NCI-H128 (cell line): ENCODE data around the gene CELF2.

Experiments
- DNase-seq: peaks from one replicate; lab custom pipeline; 2025; ENCODE audit not compliant: unreplicated experiment; lab: John Stamatoyannopoulos, UW

Gene CELF2

DNA sequence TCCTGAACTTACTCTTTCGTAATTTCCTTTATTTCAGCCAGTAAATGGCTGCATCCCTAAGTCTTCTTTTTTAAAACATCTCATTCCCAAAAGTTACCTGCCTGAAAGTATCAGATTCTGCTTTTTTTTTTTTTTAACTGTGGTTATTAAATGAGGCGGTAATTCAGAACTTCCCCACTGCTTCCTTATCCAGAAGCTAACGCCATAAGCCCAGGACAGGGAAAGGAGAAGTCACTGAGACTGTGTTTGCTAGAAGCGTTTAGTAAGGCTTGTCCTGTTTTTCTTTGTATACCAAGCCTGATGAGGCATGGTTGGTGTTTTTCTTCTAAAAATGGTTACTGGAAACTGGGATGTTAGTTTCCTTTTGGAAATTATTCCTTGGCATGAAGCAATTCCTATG lies 197.8 kb downstream of the CELF2 start:
- DNase-seq, result no peak

DNA sequence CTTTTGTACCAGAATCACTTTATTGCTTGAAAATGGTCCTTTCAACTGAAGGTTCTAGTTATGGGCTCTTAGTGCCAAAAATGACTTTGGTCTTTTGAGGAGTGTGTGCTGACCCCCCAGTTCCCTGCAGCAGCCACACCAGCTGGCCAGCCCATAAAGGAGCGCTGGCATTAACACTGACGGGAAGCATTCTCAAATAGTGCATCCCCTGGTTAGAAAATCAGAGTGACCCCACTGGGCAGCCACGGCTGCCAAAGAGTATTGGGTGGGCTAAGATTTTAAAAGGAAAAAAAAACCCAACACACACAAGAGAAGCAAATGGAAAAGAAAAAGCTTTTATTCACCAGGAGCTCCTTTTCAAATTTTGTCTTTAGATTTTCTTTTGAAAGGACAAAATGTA lies 199.8 kb downstream of the CELF2 start:
- DNase-seq, result no peak

DNA sequence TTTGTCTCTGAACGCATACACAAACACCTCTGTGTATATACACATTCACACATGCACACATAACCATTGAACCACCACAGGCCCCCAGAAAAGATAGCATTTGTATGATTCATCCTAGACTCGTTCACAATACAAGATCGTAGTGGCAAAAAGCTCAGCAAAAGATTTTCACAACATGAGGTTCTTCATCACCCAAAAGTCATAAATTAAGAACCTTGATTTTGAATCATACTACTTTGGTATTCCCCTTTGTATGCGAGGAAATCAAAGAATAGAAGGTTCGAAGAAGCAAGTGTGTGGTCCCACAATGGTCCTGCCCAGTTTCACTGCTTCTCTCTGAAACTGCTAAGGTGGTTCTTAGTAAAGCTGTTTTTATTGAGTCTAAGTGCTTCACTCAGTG lies 200.7 kb downstream of the CELF2 start:
- DNase-seq, result no peak

DNA sequence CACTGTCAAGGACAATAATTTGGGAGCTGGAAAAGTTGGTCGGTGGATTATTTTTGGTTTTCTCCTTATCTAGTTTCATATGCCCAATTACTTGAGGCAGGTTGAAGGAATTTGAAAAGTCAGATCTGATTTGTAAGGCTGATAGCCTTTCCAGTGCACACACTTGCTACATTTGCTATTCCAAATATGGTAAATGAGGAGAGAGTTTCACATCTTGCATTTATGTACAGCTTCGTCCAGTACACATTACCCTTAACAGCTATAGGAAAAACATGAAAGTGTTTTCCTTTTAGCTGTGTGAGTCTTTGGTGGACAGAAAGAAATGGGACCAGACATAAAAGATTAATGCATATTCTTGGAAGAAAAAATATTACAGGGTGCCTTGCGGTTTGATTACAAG lies 201.8 kb downstream of the CELF2 start:
- DNase-seq, result no peak

DNA sequence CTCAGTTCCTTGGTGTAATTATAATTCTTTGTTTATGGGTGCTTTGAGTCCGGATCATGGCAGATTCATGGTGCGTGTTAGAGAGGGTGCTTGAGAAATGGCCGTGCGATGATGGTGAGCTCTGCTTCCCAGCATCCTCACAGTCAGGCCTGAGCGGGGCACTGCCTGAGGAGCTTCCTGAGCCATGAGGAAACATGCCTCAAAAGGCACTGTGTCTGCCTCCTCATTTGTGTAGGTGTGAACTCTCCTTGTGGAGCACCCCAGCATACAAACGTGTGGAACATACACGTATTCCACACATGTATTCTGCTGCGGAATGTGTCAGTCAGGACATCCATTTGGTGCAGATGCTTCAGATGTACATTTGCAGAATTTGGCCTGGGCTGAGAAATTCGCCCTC lies 205.4 kb downstream of the CELF2 start:
- no peak for DNase-seq

DNA sequence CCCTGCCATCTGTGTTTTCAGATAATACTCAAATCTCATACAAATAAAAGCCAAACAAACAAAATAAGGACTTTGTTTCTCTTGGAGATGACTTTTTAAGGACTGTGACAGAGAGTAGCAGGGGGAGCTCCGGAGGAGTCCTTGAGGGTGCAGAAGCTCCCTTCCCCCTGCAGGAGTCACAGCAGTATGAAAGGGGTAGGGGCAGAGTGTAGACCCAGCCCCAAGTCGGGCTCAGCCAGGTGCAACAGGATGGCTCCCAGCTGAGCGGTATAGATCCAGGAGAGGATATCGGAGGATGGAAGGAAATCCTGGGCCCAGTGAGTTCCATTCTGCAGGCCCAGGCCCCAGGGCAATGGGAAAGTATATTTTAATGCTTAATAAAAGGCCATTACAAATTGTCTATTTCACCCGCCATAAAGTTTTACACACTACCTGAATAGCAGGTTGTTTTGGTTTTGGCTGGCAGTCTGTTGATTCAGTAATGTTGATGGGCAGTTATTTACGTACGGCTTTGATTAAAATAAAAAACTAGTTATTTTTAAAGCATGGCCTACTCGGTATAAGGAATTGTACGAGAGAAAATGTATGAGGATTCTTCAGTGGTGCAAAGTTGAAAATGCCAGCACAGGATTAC lies 206.0 kb downstream of the CELF2 start:
- DNase-seq, result no peak

DNA sequence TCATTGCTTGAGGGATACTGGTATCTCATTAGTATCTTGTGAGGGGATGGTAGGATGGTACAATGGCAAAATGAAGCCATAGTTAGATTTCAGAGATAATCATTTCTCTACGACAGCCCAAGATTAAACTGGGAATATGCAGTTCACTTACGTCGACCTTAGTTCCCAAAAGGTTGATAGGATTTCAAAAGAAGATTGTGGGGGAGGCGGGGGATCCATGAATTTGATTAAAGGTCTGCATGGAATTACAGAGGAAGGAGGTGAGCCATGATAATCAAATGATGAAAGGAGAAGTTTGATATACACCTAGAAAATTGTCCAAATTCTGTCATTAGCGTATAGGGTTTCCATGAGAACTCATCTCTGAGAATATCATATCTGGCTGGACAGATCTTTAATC lies 206.6 kb downstream of the CELF2 start:
- DNase-seq, result no peak

DNA sequence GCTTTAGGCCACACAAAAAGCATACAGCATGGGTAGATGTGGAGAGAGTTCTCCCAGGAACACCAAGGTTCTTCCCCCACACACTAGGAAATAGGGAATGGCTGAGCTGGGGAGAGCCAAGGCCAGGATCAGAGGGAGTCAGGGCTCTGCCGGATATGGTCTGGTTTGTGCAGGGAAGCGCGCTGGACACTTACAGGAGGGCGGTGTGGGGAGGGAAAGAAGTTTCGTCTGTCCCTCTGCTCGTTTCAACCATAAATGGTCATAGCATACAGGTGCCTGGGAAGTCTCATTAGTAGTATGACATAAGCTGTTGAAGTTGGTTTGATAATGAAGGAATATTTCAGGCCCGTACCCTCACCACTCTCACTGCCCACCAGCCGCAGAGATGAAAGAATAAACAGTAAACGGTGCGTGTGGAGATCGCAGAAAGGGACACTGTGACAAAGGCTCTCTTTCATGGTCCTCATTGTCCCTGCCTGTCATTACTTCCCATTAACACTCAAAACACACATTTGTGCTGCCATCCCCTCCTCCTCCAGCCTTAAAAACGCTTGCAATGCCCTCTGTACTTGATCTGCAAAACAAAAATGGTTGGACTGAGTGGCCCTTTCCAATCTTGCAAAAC lies 207.2 kb downstream of the CELF2 start:
- DNase-seq, result no peak

DNA sequence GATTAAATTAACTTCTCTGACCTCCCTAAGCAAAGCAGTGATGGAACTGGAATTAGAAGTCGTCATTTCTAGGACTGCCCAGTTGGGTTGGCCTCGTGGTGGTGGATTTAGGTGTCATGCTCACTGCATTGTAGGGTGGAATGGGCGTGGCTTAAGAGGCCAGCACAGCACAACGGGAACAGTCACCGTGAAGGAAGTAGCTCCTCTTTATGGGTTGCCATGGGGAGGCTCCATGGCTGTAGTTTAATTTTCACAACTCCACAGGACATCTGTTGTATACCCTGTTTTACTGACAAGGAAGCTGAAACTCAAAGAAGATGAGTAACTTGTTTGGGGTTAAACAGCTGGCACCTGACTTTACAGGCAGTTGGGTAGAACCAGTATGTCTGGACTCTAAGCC lies 208.3 kb downstream of the CELF2 start:
- no peak for DNase-seq

DNA sequence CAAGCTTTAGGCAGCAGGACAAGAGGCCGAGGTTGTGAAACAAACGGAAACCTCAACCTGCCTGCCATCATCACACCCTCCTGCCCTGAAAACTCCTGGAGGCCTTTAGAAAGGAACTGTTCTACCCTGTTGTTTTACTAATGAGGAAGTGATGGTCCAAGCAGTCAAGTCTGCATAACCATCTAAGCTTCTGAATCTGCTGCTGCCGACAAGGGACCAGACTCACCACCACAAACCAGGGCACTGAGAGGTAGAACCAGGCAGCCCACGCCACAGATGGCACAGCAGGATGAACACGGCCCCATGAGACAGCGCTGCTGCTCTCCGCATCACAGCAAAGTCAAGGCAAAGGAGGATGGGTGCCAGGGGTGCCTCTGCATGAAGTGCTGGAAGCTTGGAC lies 209.4 kb downstream of the CELF2 start:
- no peak for DNase-seq

DNA sequence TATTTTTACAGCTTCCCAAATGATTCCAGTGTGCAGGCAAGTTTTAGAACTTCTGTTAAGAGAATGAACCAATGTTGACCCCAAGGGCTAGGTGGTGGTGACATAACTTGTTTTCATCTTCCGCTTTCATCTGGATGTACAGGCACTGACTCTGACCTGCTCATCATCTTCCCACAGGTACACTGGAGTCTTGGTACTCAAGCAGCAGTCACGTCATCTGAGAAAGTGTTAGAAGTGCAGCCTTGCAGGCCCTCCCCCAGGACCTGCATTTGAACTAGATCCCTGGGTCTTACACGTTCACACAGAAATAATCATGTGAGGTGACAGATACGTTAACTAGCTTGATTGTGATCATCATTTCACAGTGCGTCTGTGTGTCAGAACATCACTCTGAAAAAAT lies 212.2 kb downstream of the CELF2 start:
- no peak for DNase-seq

DNA sequence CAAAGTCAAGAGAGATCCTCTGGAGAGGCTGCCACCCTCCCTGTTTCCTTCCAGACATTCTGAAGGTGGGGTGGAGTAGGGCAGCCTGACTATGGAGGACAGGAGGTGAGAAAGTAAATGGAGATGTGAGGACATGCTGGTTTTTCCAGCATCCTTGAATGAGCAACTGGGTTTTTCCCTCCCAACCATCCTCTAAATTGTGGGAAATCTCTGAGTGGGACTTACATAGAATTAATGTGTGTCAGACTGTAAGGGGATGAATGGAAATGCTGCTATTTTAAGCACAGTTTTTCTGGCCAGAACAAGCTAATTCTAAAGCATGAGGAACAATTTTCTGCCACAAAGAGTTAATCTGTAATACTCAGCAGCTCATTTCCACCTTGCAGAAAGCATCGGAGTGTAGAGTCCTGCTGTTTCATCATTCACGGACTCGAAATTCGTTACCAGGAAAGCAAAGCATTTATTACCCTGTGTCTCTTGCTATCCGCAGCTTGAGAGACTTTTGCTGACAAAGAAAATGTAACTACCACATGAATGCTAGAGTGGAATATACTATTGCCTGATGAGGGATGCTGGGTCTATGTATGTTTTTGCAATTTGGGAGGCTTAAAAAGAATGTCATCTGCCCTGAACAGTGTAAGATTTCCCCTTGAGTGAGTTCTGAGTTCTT lies 213.0 kb downstream of the CELF2 start:
- DNase-seq, result no peak

DNA sequence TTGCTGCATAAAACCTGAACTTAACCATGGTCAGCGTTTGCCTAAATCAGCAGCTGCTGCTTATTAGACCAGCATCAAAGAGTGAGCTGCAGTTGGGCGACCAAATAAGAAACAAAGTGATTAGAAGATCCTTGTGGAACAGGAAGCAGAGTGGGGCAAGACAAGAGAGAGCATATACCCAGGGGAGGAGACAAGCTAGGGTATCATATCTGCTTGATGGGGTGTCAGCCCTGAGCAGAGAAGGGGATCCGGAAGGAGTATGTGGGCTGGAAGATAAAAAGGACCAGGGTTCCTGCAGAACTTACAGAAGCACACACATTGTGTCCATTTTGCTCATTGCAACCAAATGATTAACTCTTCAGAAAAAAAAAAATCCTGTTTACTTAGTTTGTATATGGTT lies 213.6 kb downstream of the CELF2 start:
- DNase-seq, result no peak

DNA sequence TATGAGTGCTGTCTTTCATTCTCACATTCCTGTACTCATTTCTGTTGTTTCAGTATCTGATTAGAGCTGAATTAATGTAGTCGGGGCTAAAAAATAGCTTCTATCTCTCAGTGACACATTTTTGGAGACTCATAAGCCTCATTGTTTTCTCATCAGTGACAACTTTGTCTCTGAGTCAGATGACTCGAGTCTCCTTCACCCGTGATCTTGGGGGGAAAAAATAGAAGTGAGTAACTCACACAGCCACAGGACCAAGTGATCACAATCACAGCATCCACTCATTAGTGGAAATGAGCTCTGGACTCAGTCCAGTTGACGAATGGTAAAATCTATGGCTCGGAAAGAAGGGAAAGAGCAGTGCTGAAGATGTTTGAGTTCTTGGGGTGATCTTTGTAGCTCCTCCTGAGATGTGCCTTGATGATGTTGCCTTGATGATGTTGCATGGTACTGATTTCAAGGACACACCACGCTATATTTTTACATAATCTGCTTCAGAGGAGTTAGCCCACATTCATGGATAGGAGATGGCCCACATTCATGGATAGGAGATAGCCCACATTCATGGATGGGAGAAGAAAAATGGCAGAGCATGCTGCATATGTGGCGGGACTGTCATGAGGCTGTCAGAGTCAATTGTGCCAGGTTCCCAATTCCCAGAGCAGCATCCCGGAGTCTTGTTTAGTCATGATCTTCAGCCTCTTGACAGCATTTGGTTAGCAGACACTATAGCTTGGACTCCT lies 214.7 kb downstream of the CELF2 start:
- no peak for DNase-seq

DNA sequence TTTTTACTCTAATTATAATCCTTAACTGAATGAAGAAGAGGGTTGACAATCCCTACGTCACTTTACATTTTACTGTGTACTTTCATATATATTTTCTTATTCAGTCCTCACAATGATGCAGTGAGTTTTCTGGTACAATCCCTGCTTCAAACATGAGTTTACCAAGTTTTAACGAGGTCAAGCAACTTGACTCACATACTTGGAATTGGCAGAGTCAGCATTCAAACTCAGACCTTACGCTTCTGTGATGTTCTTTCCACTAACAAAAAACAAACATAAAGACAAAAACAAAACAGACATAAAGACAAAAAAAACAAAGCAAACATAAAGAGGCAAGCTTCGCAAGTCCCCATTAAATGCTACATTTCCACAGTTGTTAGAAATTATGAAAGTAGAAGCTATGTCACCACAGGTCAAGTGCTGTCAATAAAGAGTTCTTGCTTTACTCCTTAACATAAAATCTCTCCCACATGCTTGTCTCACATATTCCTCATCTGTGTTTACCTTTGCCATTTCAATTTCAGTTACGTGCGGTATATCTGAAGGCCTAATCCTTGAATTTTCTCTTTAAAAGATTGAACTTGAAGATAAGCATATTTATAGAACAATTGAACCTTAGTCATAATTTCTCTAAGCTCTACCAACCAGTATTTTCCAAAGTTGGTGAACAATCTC lies 217.3 kb downstream of the CELF2 start:
- no peak for DNase-seq

DNA sequence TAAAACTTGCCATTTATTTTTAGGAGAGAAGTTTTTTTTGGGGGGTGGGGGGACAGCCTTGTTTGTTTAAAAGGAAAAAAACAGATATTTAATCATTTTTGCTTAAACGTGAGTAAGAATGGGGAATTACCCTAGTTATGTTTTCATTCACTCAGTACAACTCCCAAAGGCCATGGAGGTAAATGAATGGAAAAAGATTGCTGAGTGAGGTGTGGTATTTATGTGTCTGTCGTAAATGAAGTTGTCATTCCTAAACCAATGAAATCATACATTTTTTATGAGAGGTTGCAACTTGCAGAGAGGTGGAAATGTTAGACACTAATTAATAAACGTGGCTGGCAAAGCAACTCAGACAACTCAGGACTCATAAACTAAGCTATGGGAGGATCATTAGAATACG lies 218.1 kb downstream of the CELF2 start:
- no peak for DNase-seq

DNA sequence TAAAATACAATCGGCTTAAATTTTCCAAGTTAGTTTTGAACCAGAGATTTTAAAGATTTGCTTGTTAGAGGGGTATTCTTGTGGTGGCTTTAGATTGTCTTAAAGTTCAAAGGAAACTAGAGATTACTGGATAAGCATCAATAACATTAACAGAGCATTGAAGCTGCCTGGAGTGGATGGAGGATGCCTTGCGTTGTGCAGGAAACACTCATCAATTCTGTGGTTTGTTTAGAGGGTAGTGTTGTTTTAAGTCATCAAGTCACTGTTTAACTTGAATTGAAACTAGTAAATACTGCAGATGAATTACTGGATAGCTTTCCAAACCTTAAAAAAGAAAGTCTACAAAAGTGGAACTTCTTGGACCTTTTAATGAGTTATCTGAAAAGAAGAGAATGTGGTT lies 218.6 kb downstream of the CELF2 start:
- no peak for DNase-seq

DNA sequence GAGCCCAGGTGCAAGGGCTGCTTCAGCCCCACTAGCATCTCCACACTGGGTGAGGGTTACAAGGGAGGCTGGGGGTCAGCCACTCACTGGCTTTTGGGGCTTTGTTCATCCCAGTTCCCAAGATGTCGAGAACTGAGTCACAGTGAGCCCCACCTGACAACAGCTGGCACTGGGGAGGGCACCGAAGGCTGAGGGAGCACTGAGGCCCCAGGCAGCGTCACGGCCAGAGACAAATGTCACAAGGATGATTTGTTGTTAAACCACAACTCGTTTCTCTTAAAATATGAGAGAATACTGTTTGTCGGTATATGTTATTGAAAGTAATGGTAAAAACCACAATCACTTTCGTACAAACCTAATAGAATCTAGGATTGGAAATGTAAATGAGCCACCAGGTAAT lies 219.9 kb downstream of the CELF2 start:
- DNase-seq, result no peak

DNA sequence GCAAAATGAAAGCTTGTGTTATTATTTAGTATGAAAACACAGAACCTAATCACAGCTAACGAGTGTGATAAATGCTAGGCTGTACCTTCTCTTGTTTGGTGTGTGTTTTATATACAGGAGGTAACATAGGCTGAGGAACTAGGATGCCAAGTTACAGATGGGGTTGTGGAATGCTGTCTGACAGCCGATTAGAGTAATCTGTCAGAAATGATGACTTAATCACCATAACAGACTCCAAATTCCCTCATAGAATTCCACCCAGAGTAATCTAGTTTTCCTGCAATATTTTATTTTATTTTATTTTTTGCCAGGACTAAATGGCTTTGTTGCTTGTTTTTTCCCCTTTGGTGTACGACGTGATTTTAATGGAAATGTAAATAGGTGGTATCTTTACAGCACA lies 221.2 kb downstream of the CELF2 start:
- no peak for DNase-seq

DNA sequence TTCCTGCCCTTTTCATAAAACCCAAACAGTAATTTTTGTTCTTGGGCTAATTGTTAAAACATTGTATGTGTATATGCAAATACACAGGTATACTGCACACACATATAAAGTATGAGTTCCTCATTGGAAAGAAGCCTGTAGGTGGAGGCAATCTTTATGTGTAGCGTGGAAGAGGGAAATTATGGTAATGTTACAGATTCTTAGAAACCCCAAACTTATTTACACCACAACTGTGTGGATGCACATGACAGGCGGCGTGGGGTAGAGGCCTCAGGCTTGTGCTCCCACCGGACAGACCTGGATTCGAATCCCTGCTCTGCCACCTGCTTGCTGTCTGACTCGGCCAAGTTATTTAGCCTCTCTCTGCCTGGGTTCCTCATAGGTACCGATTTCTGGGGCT lies 223.0 kb downstream of the CELF2 start:
- no peak for DNase-seq
